HEK293 (cell line): ENCODE results near the gene WDR38.
A peak's percentile ranks its signal among the peaks of the same experiment; 100 is the strongest.

Experiments
- GLI2 ChIP-seq: fragments of 450-650 bp; formaldehyde crosslinking; IDR thresholded peaks from 2 replicates; pipeline ENCODE4; 2017; ENCODE audit warnings: missing biosample characterization, missing genetic modification characterization, low read depth, borderline replicate concordance
- INSM2 ChIP-seq: fragments of 450-650 bp; formaldehyde crosslinking; IDR thresholded peaks from 2 replicates; pipeline ENCODE4 v1.5.1; 2016; ENCODE audit warnings: missing biosample characterization, missing genetic modification characterization
- REST ChIP-seq: fragments of 450-650 bp; formaldehyde crosslinking; IDR thresholded peaks from 2 replicates; pipeline ENCODE4 v1.5.1; 2016; ENCODE audit warnings: missing biosample characterization, missing genetic modification characterization
- YY1 ChIP-seq: fragments of 450-650 bp; formaldehyde crosslinking; IDR thresholded peaks from 2 replicates; pipeline ENCODE4 v1.5.1; 2018; ENCODE audit warnings: missing biosample characterization, missing genetic modification characterization
- YY2 ChIP-seq: fragments of 450-650 bp; formaldehyde crosslinking; IDR thresholded peaks from 2 replicates; pipeline ENCODE4 v1.5.1; 2016; ENCODE audit warnings: missing biosample characterization, missing genetic modification characterization
- ZBTB10 ChIP-seq: fragments of 450-650 bp; formaldehyde crosslinking; IDR thresholded peaks from 2 replicates; pipeline ENCODE4 v1.5.1; 2016; ENCODE audit warnings: missing biosample characterization, missing genetic modification characterization
- ZNF10 ChIP-seq: fragments of 450-650 bp; formaldehyde crosslinking; IDR thresholded peaks from 2 replicates; pipeline ENCODE4 v1.5.1; 2017; ENCODE audit warnings: missing biosample characterization, missing genetic modification characterization
- ZNF140 ChIP-seq: fragments of 450-650 bp; formaldehyde crosslinking; IDR thresholded peaks from 2 replicates; pipeline ENCODE4 v1.5.1; 2016; ENCODE audit warnings: missing biosample characterization, missing genetic modification characterization
- ZNF155 ChIP-seq: fragments of 450-650 bp; formaldehyde crosslinking; IDR thresholded peaks from 2 replicates; pipeline ENCODE4 v1.5.1; 2016; ENCODE audit warnings: missing biosample characterization, missing genetic modification characterization
- ZNF274 ChIP-seq, 2 experiments: fragments of 200-500 bp in 1 of 2; fragments of 450-650 bp in 1 of 2; sonication (Bioruptor generic) in 1 of 2; formaldehyde crosslinking in 1 of 2; IDR thresholded peaks; 2 replicates each; pipeline versions ENCODE4 v1.5.1 to v1.6.1; 2014 to 2016; ENCODE audit warnings: borderline replicate concordance in 1 of 2, inconsistent platforms in 1 of 2, low read length in 1 of 2, missing biosample characterization in 1 of 2, missing genetic modification characterization in 1 of 2
- ZNF311 ChIP-seq: fragments of 450-650 bp; formaldehyde crosslinking; IDR thresholded peaks from 2 replicates; pipeline ENCODE4 v1.5.1; 2017; ENCODE audit warnings: missing biosample characterization, missing genetic modification characterization, borderline replicate concordance
- ZNF324 ChIP-seq: fragments of 450-650 bp; formaldehyde crosslinking; IDR thresholded peaks from 2 replicates; pipeline ENCODE4 v1.5.1; 2016; ENCODE audit warnings: missing biosample characterization, missing genetic modification characterization
- ZNF394 ChIP-seq: fragments of 450-650 bp; formaldehyde crosslinking; IDR thresholded peaks from 2 replicates; pipeline ENCODE4 v1.5.1; 2016; ENCODE audit warnings: missing biosample characterization, missing genetic modification characterization, mild to moderate bottlenecking, moderate library complexity, borderline replicate concordance
- ZNF580 ChIP-seq: fragments of 450-650 bp; formaldehyde crosslinking; IDR thresholded peaks from 2 replicates; pipeline ENCODE4 v1.5.1; 2016; ENCODE audit warnings: missing biosample characterization, missing genetic modification characterization
- ZNF664 ChIP-seq: fragments of 450-650 bp; formaldehyde crosslinking; IDR thresholded peaks from 2 replicates; pipeline ENCODE4 v1.5.1; 2016; ENCODE audit warnings: missing biosample characterization, missing genetic modification characterization
- ZNF692 ChIP-seq: fragments of 450-650 bp; formaldehyde crosslinking; IDR thresholded peaks from 2 replicates; pipeline ENCODE4 v1.5.1; 2016; ENCODE audit warnings: missing biosample characterization, missing genetic modification characterization
- TF ChIP-seq, protein P1 (sequence below): IDR thresholded peaks from 2 replicates; pipeline ENCODE4 v1.6.1; 2011; ENCODE audit warnings: mild to moderate bottlenecking, low read depth, low read length, borderline replicate concordance
- TF ChIP-seq, protein P2 (sequence below): fragments of 450-650 bp; formaldehyde crosslinking; IDR thresholded peaks from 2 replicates; pipeline ENCODE4 v1.5.1; 2017; ENCODE audit warnings: missing biosample characterization, mild to moderate bottlenecking, missing genetic modification characterization, moderate library complexity
- TF ChIP-seq, protein P3 (sequence below): fragments of 450-650 bp; formaldehyde crosslinking; IDR thresholded peaks from 2 replicates; pipeline ENCODE4 v1.5.1; 2016; ENCODE audit warnings: missing biosample characterization, missing genetic modification characterization
- TF ChIP-seq, protein P4 (sequence below): fragments of 450-650 bp; formaldehyde crosslinking; IDR thresholded peaks from 2 replicates; pipeline ENCODE4 v1.5.1; 2017; ENCODE audit warnings: missing biosample characterization, missing genetic modification characterization

The WDR38 gene

GRCh38 chr9:124852829-124853531, at the start of gene WDR38 (continued):
- TF ChIP-seq ZNF692 (tag by site-specific recombination) (peak; percentile 51; the same call in 1 of the 2 replicates), ZNF311 (tag by site-specific recombination) (no peak), REST (tag by site-specific recombination) (no peak), ZNF394 (tag by site-specific recombination) (no peak), YY1 (tag by site-specific recombination) (no peak; the same call in 1 of the 2 replicates), ZNF324 (tag by site-specific recombination) (peak; percentile 55; the same call in 1 of the 2 replicates), ZNF10 (no peak), ZNF140 (tag by site-specific recombination) (no peak), INSM2 (tag by site-specific recombination) (no peak), ZNF580 (tag by site-specific recombination) (no peak), ZNF274 (IDR thresholded peaks at IDR 0.05; ENCODE audit: low read length) (no peak), ZNF274 (tag by site-specific recombination; IDR thresholded peaks at IDR 0.05; ENCODE audit: borderline replicate concordance) (no peak), ZBTB10 (tag by site-specific recombination) (peak; percentile 44; the same call in 1 of the 2 replicates), YY2 (tag by site-specific recombination) (0 out of 2 replicates have a peak, but pooled peaks have one; percentile 33), GLI2 (no peak), ZNF155 (tag by site-specific recombination) (no peak), ZNF664 (no peak)
- TF ChIP-seq, protein P1, sequence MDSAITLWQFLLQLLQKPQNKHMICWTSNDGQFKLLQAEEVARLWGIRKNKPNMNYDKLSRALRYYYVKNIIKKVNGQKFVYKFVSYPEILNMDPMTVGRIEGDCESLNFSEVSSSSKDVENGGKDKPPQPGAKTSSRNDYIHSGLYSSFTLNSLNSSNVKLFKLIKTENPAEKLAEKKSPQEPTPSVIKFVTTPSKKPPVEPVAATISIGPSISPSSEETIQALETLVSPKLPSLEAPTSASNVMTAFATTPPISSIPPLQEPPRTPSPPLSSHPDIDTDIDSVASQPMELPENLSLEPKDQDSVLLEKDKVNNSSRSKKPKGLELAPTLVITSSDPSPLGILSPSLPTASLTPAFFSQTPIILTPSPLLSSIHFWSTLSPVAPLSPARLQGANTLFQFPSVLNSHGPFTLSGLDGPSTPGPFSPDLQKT: no peak
- TF ChIP-seq, protein P2, sequence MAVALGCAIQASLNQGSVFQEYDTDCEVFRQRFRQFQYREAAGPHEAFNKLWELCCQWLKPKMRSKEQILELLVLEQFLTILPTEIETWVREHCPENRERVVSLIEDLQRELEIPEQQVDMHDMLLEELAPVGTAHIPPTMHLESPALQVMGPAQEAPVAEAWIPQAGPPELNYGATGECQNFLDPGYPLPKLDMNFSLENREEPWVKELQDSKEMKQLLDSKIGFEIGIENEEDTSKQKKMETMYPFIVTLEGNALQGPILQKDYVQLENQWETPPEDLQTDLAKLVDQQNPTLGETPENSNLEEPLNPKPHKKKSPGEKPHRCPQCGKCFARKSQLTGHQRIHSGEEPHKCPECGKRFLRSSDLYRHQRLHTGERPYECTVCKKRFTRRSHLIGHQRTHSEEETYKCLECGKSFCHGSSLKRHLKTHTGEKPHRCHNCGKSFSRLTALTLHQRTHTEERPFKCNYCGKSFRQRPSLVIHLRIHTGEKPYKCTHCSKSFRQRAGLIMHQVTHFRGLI (tag by site-specific recombination): no peak
- TF ChIP-seq, protein P3, sequence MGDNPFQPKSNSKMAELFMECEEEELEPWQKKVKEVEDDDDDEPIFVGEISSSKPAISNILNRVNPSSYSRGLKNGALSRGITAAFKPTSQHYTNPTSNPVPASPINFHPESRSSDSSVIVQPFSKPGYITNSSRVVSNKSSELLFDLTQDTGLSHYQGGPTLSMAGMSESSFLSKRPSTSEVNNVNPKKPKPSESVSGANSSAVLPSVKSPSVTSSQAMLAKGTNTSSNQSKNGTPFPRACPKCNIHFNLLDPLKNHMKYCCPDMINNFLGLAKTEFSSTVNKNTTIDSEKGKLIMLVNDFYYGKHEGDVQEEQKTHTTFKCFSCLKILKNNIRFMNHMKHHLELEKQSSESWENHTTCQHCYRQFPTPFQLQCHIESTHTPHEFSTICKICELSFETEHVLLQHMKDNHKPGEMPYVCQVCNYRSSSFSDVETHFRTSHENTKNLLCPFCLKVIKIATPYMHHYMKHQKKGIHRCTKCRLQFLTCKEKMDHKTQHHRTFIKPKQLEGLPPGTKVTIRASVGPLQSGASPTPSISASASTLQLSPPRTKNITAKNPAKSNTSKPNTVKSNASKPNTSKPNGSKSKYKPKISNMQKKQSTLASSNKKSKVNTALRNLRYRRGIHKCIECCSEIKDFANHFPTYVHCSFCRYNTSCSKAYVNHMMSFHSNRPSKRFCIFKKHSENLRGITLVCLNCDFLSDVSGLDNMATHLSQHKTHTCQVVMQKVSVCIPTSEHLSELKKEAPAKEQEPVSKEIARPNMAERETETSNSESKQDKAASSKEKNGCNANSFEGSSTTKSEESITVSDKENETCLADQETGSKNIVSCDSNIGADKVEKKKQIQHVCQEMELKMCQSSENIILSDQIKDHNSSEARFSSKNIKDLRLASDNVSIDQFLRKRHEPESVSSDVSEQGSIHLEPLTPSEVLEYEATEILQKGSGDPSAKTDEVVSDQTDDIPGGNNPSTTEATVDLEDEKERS (tag by site-specific recombination): no peak
- TF ChIP-seq, protein P4, sequence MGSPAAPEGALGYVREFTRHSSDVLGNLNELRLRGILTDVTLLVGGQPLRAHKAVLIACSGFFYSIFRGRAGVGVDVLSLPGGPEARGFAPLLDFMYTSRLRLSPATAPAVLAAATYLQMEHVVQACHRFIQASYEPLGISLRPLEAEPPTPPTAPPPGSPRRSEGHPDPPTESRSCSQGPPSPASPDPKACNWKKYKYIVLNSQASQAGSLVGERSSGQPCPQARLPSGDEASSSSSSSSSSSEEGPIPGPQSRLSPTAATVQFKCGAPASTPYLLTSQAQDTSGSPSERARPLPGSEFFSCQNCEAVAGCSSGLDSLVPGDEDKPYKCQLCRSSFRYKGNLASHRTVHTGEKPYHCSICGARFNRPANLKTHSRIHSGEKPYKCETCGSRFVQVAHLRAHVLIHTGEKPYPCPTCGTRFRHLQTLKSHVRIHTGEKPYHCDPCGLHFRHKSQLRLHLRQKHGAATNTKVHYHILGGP: no peak
